HG03457 (cell line): Measurements from ENCODE around the gene SYDE2.

Experiments
- ATAC-seq: cut with Tn5 transposase; IDR thresholded peaks from one replicate; pipeline ENCODE4 v1.9.1; 2021; ENCODE audit warnings: moderate number of reproducible peaks; ENCODE audit not compliant: unreplicated experiment

Gene SYDE2

DNA sequence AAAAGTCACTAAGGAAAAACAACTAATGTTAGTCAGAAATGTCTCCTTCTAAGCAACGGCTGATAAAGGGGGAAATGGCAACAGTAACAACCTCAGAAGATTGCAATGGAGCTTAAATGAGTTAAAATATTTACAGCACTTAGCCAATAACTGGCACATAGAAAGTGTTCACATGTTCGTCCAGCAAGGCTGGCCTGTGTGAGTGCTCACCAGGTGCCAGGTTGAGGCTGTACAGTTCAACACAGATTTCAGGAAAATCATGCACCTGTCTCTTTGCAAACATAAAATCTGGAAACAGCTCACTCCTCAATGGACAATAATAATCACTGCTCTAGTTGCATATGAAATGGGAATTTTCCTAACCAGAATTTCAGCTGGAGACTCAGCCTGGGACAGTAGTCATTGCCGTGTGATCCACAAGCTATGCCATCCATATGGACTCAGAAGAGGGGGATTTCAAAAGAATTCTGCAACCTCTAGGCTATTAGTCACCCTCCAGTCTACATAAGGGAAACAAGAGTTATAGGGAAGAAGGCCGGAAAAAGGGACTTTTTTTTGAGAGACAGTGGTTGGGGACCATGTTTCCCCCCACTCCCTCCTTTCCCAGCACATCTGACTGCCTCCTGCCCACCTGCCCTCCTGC, 68.6 kb downstream of the SYDE2 start:
- no peak for ATAC-seq

DNA sequence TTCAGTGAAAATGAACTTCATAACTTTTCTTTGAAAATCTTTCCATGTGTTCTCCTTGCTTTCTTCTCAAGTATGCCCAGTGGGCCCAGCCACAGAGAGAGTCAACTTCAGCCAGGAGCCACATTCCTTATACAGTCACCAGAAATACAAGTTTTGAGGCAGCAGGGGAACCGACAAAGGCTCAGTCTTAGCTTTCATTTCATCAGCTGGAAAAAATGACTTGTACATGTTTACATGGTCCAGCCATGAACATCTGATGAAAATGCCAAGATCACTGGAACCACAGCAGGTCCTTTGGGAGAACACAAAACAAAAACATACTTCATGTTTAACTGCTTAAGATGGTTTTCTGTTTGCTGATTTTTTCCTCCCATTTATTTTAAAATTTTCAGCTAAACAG, 72.5 kb downstream of the SYDE2 start:
- no peak for ATAC-seq

DNA sequence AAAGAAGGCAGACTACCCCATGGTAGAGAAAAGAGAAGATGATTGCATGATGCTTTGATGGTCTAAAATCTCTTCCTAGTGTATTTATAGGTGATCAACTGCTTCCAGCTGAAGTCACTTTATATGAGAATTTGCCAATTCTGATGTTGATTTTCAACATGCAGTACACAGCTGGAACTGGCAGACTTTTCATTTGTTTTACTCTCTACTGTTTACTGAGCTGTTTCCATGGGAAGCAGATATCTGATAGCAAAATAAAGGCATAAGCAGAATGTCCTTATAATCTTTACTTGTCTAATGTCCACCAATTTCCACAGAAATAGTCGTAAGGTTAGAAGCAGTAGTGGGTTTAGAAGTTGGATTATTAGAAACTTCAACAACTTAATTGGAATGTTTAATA, 74.9 kb downstream of the SYDE2 start:
- no peak for ATAC-seq

DNA sequence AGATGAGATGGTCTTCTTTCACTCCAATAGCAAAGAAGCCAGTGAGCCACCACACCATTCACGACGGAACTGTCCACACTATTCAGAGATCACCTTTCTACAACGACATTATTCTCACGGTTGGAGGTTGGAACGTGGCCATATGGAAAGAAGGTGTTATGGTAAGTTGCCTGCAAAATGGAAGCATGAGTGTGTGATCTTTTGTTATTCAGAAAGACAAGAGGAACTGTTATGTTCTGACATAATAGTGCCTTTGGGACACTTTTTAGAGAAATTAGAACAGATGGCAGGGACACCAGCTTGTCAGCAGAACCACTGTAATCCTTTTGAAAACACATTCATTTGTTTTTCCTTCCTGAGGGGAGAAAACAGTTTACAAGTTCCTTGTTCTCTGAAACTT, 76.7 kb downstream of the SYDE2 start:
- no peak for ATAC-seq

DNA sequence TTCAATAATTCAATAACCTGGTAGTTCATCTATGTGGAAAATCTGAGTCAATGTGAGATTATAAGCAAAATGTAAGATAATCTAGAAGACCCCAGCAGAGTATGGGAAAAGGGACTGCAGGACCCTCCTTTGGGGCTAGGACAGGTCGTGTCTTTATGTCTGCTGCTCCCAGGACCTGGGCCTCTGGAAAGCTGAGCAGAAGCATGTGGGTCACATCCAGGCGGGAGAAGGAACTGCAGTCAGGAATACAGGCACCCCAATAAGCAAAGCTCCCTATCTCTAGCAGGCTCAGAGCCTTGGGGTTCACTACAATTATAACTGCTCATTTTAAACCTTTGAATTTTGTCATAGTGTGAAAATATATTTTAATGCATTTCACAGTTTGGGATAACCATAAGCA, 78.6 kb downstream of the SYDE2 start:
- no peak for ATAC-seq

DNA sequence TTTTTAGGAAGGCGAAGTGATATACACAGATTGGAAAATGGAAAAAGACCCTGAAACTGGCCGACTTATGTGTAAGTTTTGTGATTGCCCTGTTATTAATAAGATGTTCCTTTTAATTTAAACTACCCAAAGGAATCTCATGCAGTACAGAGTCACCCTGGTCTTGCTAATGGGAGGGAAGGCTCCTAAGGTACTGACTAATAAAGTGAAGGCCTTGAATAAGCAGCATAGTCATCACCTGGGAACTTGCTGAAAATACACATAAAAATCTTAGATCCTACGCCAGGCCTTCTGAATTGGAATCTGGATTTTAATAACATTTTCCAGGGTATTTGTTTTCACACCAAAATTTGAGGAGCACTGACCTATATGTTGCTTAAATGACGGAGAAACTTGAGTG, 79.1 kb downstream of the SYDE2 start:
- no peak for ATAC-seq

DNA sequence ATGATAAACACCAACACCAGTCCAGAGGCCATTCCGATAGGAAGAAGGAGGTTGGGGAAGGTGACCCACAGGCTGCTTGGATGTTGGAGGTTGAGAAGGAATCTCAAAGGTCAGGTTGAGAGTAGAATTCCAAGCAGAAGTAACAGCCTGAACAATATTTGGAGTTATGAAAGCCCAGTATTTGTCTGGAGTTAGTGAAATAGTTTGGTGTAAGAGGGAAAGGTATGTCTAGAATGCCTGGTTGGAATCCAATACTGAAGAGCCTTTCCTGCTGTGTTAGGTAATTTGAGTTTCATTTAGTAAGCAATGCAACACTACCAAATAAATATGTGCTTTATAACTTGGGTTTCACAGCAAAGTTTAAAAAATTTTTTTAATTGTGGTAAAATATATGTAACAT, 82.1 kb downstream of the SYDE2 start:
- no peak for ATAC-seq

DNA sequence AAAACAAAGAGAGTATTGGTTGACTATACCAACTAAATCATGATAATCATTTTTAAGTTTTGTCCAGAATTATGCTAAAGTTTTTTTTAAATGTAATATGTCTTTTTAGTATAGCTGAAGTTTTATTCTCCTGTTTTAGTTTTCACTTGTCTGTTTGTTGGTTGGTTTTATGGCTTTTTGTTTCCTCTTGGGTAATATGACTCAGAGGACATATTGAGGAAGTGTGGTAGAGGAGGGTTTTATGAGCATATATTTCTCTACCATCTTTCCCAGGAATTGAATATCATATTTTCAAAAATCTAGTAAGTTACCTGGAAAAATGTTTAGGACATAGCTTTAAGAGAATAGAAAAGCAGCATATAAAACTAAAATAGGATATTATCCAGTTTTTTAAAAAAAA, 84.0 kb downstream of the SYDE2 start:
- ATAC-seq = no peak

DNA sequence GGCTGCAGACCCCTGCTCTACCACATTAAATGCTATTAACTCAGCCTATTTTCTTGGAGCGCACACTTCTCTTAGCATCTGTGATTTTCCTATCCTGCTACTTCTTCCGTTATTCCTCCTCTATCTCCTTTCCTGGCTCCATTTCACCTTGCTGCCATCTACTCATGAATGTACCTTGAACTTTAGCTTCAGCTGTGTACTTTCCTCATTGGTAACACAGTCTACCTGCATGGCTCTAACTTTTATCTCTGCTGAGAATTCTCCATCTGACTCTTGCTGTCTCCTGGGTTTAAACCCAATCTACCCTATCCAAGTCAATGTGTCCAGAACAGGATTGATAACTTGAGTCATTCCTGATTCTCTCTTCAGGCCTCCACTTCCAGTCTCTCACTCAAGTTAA, 84.9 kb downstream of the SYDE2 start:
- no peak for ATAC-seq

DNA sequence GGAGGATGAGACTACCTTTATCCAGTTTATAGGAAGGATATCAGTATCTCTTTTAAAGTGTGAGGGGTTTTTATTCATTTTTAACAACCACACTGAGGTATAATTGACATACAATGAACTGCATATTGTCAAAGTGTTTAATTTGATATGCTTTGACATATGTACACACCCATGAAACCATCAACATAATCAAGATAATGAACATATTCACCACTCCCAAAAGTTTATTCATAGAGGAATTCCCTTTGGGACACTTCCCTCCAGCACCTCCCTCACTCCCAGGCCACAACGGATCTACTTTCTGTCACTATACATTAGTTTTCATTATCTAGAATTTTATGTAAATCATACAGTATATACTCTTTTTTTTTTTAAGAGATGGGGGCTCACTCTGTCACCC, 89.1 kb downstream of the SYDE2 start:
- no peak for ATAC-seq

DNA sequence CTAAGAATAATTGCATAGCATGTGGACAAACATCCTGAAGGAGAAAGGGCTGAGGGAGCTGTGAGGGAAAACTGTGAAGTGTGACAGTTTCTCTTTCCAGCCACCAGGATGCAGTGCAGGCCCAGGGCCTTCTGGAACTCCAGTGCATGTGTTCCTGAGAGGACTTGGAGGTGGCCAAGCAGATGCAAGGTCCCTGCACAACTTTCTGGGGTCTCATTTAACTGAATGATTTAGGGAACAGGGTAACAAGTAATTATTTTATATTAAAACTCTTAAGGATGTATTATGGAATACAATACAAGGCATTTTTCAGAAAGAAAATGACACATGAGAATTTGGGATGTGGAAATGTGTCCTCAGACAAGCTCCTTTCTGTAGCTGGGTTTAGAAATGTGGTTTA, 91.3 kb downstream of the SYDE2 start:
- no peak for ATAC-seq
